ENCODE data around the gene BLM. TPM values are rescaled to one million over a fixed set of nuclear protein-coding genes. Genes with fewer than 3 reads are reported as not detected.

The BLM gene
- total RNA-seq, 1 experiment from 2014 or later, result 41.3 TPM

DNA sequence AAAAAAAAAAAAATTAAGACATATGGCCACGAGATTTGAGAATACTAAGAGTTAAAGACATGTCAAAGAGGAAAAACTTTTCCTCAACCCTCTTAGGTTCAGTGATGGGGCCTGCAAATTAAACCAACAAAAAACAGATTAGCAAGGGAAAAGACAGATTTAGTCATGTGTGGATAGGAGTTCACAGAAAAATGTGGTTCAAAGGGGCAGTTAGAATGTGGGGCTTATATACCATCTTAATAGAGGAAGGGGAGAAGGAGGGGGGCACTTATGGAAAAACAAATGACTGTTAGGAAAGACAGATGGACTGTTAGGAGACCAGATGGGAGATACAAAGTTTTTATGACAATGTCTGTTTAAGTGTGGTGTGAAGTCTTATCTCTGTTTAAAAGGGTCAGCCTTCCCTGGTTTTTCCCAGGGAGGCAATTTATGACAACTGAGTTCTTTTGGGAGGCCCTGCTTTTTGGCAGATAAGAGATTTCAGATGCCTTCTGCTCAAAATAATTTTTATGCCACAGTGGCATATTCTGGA lies 82.6 kb downstream of the BLM start:
- Histone ChIP-seq H3K27ac (ENCODE audit: insufficient read length, low read depth, low read length) (no peak overlapping the region), H3K27me3 (ENCODE audit: insufficient read depth, low read length) (no peaks in the 10 kb centered on the region), H3K4me1 (ENCODE audit: insufficient read depth, low read length) (no peaks in the 10 kb centered on the region), H3K9ac (ENCODE audit: extremely low read depth, insufficient read length, low read length) (no peak overlapping the region), H2BK20ac (ENCODE audit: low read depth, low read length, poor library complexity, severe bottlenecking) (no peak overlapping the region), H3K79me2 (ENCODE audit: insufficient read depth, low read length) (no peaks in the 10 kb centered on the region), H3T11ph (ENCODE audit: low read length) (no peak overlapping the region), H3K9me3 (ENCODE audit: control insufficient read depth, low read depth, low read length) (no peaks in the 10 kb centered on the region), H2BK12ac (ENCODE audit: insufficient read length, low read depth, low read length) (no peak overlapping the region), H4K5ac (ENCODE audit: insufficient read length, low read depth, low read length) (no peak overlapping the region), H2AK5ac (ENCODE audit: insufficient read length, low read length) (no peak overlapping the region), H3K4me2 (ENCODE audit: insufficient read depth, insufficient read length, low read length) (no peak overlapping the region), H3K79me1 (ENCODE audit: insufficient read depth, low read depth, low read length, poor library complexity, severe bottlenecking) (no peaks in the 10 kb centered on the region), H3K23me2 (ENCODE audit: insufficient read length, low read depth, low read length, poor library complexity, severe bottlenecking) (no peaks in the 10 kb centered on the region), H3K14ac (ENCODE audit: insufficient read depth, low read length) (no peak overlapping the region), H4K20me1 (ENCODE audit: control insufficient read depth, insufficient read depth, insufficient read length) (no peaks in the 10 kb centered on the region), H2BK5ac (ENCODE audit: insufficient read length, low read length) (no peak overlapping the region), H2AFZ (ENCODE audit: low read length) (no peak overlapping the region), H3K23ac (ENCODE audit: insufficient read length, low read depth, low read length) (no peak overlapping the region), H4K91ac (ENCODE audit: insufficient read length, low read depth, low read length) (no peak overlapping the region), H2BK120ac (ENCODE audit: low read depth, low read length, poor library complexity, severe bottlenecking) (no peak overlapping the region), H4K8ac (replicated peaks; ENCODE audit: insufficient read length, low read depth, low read length) (no peak overlapping the region), H3K56ac (ENCODE audit: insufficient read length, low read depth, low read length) (no peak overlapping the region), H3K4ac (ENCODE audit: low read depth, low read length) (no peak overlapping the region), H3K18ac (ENCODE audit: insufficient read length, low read depth, low read length) (no peak overlapping the region), H2BK15ac (ENCODE audit: low read depth, low read length) (no peak overlapping the region)
- Mint-ChIP-seq H3K27ac (no peak overlapping the region; a peak in 1 of 7 replicates), H3K27me3 (ENCODE audit: low read depth) (no peaks in the 10 kb centered on the region), H3K4me3 (no peak overlapping the region), H3K36me3 (ENCODE audit: insufficient read depth in 1 of 3, low read depth in 3 of 3) (peaks cover 10 to 57% (median 51%) of the 10 kb centered on the region in 3 experiments; a peak in 5 of 7 replicates), H3K9me3 (no peaks in the 10 kb centered on the region), H3K4me1 (no peaks in the 10 kb centered on the region)
- TF ChIP-seq, protein P1, sequence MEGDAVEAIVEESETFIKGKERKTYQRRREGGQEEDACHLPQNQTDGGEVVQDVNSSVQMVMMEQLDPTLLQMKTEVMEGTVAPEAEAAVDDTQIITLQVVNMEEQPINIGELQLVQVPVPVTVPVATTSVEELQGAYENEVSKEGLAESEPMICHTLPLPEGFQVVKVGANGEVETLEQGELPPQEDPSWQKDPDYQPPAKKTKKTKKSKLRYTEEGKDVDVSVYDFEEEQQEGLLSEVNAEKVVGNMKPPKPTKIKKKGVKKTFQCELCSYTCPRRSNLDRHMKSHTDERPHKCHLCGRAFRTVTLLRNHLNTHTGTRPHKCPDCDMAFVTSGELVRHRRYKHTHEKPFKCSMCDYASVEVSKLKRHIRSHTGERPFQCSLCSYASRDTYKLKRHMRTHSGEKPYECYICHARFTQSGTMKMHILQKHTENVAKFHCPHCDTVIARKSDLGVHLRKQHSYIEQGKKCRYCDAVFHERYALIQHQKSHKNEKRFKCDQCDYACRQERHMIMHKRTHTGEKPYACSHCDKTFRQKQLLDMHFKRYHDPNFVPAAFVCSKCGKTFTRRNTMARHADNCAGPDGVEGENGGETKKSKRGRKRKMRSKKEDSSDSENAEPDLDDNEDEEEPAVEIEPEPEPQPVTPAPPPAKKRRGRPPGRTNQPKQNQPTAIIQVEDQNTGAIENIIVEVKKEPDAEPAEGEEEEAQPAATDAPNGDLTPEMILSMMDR (conservative IDR thresholded peaks at IDR 0.05), result no peak
- no CpG with 5 or more reads among the region's 1 CpG for WGBS (ENCODE audit: extremely low coverage, insufficient read length, low lambda C conversion rate)
- no peak for DNase-seq

Measured in H9 (cell line).